GM12878 (cell line): ENCODE results near the gene CLN3. TPM values are rescaled to one million over a fixed set of nuclear protein-coding genes. Genes with fewer than 3 reads are reported as not detected.

ENCODE experiments used
- BRCA1 ChIP-seq: IDR thresholded peaks from 2 replicates; pipeline ENCODE4 v1.6.1; 2011; ENCODE audit warnings: low read depth, low read length, improper control_type of control experiment
- CBFB ChIP-seq: IDR thresholded peaks from 2 replicates; pipeline ENCODE4 v1.6.1; 2016; ENCODE audit warnings: antibody characterized with exemption, low read depth
- CBX5 ChIP-seq: sonication (generic); IDR thresholded peaks from 2 replicates; pipeline ENCODE4 v1.6.1; 2016; ENCODE audit warnings: low read depth, moderate library complexity, mild to moderate bottlenecking, inconsistent platforms
- GABPA ChIP-seq: IDR thresholded peaks from 2 replicates; pipeline ENCODE4 v1.6.1; 2014; ENCODE audit warnings: antibody characterized with exemption, low read depth, mild to moderate bottlenecking, inconsistent platforms
- KAT2A ChIP-seq: conservative IDR thresholded peaks from 2 replicates; pipeline ENCODE4 v1.6.1; 2011; ENCODE audit warnings: low read depth, low read length; ENCODE audit not compliant: control insufficient read depth
- MEF2B ChIP-seq: fragments of 450-650 bp; IDR thresholded peaks from 2 replicates; pipeline ENCODE4 v1.6.1; 2018; ENCODE audit warnings: mild to moderate bottlenecking, moderate library complexity; ENCODE audit not compliant: partially characterized antibody, poor library complexity, severe bottlenecking
- MXI1 ChIP-seq: fragments of 150-350 bp; IDR thresholded peaks from 2 replicates; pipeline ENCODE4 v1.6.1; 2011; ENCODE audit warnings: low read depth, mild to moderate bottlenecking, inconsistent platforms, low read length, improper control_type of control experiment
- NBN ChIP-seq: fragments of 450-650 bp; IDR thresholded peaks from 2 replicates; pipeline ENCODE4 v1.6.1; 2016
- NFIC ChIP-seq: IDR thresholded peaks from 2 replicates; pipeline ENCODE4 v1.6.1; 2012; ENCODE audit warnings: low read depth, mild to moderate bottlenecking, inconsistent platforms, low read length, moderate library complexity
- TCF12 ChIP-seq: IDR thresholded peaks from 2 replicates; pipeline ENCODE4 v1.6.1; 2011; ENCODE audit warnings: low read depth, mild to moderate bottlenecking, low read length
- ZNF24 ChIP-seq: fragments of 450-650 bp; IDR thresholded peaks from 2 replicates; pipeline ENCODE4 v1.6.1; 2017; ENCODE audit warnings: antibody characterized with exemption, mild to moderate bottlenecking
- polyA plus RNA-seq, 11 experiments: library from polyadenylated mRNA; depleted of rRNA in 4 of 11; unstranded in 6 of 11; stranded (reverse) in 5 of 11; fragments of >200 nt; fragmentation: Nextera tagmentation in 4 of 11; fragmentation: Illumina TruSeq in 1 of 11; extraction: Ambion mirVana in 4 of 11; extraction: Trizol in 1 of 11; gene quantifications; 1 replicate in 1 of 11; 2 replicates in 10 of 11; pipeline versions ENCODE4 v1.2.1 to v1.2.3, GENCODE V29; 2011 to 2016; ENCODE audit warnings: inconsistent platforms in 2 of 11, missing spikeins in 2 of 11, low read depth in 1 of 11
- total RNA-seq, 4 experiments: library from RNA; depleted of rRNA in 3 of 4; stranded (reverse); fragments of >200 nt in 3 of 4; fragmentation: Illumina TruSeq in 1 of 4; extraction: Trizol in 1 of 4; gene quantifications; 2 replicates each; pipeline versions ENCODE4 v1.2.1 to v1.2.3, GENCODE V29; 2013 to 2021
- TF ChIP-seq, protein P1 (sequence below): IDR thresholded peaks from 2 replicates; pipeline ENCODE4 v1.6.1; 2012; ENCODE audit warnings: low read length, inconsistent platforms
- TF ChIP-seq, protein P2 (sequence below): fragments of 450-650 bp; formaldehyde crosslinking; IDR thresholded peaks from 2 replicates; pipeline ENCODE4 v1.5.0; 2022; ENCODE audit warnings: mild to moderate bottlenecking, missing genetic modification characterization
- TF ChIP-seq, protein P3 (sequence below): IDR thresholded peaks from 2 replicates; pipeline ENCODE4 v1.6.1; 2011; ENCODE audit warnings: low read depth, mild to moderate bottlenecking, low read length, moderate library complexity, borderline replicate concordance; ENCODE audit errors: extremely low read depth
- TF ChIP-seq, protein P4 (sequence below): fragments of 450-650 bp; IDR thresholded peaks from 2 replicates; pipeline ENCODE4 v1.6.1; 2016; ENCODE audit warnings: mild to moderate bottlenecking, moderate library complexity, borderline replicate concordance
- TF ChIP-seq, protein P5 (sequence below): IDR thresholded peaks from 2 replicates; pipeline ENCODE4 v1.6.1; 2011; ENCODE audit warnings: borderline replicate concordance, low read depth, mild to moderate bottlenecking, moderate library complexity, low read length; ENCODE audit not compliant: insufficient read depth, poor library complexity, severe bottlenecking
- TF ChIP-seq, protein P6 (sequence below): fragments of 450-650 bp; IDR thresholded peaks from 2 replicates; pipeline ENCODE4 v1.6.1; 2017; ENCODE audit warnings: mild to moderate bottlenecking

CLN3 gene
- total and polyA plus RNA-seq, 10 of the 15 experiments (the other 5 are each of a cell fraction or from before 2014, with no cell fraction given), result 2.3 to 25.0 (median 16.6) TPM

DNA sequence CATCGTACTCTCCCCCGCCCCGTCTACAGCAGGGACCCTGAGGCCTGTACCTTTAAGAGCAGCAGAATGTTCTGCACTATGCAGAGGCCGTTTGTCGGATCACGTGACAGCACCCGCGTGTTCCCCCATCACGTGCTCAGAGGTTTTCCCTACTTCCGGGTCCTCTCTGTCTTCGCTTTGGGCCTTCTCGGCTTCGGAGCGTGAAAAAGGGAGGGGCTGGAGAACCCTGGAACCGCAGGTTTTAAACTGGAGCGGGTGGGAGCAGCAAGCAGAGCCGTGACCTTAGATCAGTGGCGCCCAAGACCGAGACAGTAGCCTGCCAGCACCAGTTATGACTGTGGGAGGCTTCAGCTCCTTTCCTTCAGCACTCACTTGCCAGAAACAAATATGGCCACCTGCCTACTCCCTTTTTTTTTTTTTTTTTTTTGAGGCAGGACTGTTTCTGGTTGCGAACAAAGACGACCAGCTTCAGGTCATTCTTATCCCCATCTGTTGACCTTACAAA lies at the start of gene CLN3 (continued):
- TF ChIP-seq, protein P1, sequence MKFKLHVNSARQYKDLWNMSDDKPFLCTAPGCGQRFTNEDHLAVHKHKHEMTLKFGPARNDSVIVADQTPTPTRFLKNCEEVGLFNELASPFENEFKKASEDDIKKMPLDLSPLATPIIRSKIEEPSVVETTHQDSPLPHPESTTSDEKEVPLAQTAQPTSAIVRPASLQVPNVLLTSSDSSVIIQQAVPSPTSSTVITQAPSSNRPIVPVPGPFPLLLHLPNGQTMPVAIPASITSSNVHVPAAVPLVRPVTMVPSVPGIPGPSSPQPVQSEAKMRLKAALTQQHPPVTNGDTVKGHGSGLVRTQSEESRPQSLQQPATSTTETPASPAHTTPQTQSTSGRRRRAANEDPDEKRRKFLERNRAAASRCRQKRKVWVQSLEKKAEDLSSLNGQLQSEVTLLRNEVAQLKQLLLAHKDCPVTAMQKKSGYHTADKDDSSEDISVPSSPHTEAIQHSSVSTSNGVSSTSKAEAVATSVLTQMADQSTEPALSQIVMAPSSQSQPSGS, result no peak
- TF ChIP-seq, protein P2, sequence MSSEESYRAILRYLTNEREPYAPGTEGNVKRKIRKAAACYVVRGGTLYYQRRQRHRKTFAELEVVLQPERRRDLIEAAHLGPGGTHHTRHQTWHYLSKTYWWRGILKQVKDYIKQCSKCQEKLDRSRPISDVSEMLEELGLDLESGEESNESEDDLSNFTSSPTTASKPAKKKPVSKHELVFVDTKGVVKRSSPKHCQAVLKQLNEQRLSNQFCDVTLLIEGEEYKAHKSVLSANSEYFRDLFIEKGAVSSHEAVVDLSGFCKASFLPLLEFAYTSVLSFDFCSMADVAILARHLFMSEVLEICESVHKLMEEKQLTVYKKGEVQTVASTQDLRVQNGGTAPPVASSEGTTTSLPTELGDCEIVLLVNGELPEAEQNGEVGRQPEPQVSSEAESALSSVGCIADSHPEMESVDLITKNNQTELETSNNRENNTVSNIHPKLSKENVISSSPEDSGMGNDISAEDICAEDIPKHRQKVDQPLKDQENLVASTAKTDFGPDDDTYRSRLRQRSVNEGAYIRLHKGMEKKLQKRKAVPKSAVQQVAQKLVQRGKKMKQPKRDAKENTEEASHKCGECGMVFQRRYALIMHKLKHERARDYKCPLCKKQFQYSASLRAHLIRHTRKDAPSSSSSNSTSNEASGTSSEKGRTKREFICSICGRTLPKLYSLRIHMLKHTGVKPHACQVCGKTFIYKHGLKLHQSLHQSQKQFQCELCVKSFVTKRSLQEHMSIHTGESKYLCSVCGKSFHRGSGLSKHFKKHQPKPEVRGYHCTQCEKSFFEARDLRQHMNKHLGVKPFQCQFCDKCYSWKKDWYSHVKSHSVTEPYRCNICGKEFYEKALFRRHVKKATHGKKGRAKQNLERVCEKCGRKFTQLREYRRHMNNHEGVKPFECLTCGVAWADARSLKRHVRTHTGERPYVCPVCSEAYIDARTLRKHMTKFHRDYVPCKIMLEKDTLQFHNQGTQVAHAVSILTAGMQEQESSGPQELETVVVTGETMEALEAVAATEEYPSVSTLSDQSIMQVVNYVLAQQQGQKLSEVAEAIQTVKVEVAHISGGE (CRISPR knock-in tag), result peak; percentile 67
- peak; percentile 72; the same call in 1 of the 2 replicates for TF ChIP-seq MXI1
- TF ChIP-seq, protein P3, sequence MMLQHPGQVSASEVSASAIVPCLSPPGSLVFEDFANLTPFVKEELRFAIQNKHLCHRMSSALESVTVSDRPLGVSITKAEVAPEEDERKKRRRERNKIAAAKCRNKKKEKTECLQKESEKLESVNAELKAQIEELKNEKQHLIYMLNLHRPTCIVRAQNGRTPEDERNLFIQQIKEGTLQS, result peak; percentile 99
- TF ChIP-seq, protein P4, sequence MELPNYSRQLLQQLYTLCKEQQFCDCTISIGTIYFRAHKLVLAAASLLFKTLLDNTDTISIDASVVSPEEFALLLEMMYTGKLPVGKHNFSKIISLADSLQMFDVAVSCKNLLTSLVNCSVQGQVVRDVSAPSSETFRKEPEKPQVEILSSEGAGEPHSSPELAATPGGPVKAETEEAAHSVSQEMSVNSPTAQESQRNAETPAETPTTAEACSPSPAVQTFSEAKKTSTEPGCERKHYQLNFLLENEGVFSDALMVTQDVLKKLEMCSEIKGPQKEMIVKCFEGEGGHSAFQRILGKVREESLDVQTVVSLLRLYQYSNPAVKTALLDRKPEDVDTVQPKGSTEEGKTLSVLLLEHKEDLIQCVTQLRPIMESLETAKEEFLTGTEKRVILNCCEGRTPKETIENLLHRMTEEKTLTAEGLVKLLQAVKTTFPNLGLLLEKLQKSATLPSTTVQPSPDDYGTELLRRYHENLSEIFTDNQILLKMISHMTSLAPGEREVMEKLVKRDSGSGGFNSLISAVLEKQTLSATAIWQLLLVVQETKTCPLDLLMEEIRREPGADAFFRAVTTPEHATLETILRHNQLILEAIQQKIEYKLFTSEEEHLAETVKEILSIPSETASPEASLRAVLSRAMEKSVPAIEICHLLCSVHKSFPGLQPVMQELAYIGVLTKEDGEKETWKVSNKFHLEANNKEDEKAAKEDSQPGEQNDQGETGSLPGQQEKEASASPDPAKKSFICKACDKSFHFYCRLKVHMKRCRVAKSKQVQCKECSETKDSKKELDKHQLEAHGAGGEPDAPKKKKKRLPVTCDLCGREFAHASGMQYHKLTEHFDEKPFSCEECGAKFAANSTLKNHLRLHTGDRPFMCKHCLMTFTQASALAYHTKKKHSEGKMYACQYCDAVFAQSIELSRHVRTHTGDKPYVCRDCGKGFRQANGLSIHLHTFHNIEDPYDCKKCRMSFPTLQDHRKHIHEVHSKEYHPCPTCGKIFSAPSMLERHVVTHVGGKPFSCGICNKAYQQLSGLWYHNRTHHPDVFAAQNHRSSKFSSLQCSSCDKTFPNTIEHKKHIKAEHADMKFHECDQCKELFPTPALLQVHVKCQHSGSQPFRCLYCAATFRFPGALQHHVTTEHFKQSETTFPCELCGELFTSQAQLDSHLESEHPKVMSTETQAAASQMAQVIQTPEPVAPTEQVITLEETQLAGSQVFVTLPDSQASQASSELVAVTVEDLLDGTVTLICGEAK, result peak; percentile 73; the same call in 1 of the 2 replicates
- TF ChIP-seq, protein P5, sequence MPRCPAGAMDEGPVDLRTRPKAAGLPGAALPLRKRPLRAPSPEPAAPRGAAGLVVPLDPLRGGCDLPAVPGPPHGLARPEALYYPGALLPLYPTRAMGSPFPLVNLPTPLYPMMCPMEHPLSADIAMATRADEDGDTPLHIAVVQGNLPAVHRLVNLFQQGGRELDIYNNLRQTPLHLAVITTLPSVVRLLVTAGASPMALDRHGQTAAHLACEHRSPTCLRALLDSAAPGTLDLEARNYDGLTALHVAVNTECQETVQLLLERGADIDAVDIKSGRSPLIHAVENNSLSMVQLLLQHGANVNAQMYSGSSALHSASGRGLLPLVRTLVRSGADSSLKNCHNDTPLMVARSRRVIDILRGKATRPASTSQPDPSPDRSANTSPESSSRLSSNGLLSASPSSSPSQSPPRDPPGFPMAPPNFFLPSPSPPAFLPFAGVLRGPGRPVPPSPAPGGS, result no peak
- peak; percentile 83 for TF ChIP-seq NBN
- TF ChIP-seq GABPA, result peak; percentile 70
- TF ChIP-seq BRCA1, result no peak
- peak; percentile 83 for TF ChIP-seq NFIC
- no peak for TF ChIP-seq ZNF24
- TF ChIP-seq CBFB, result peak; percentile 67; the same call in 1 of the 2 replicates
- TF ChIP-seq, protein P6, sequence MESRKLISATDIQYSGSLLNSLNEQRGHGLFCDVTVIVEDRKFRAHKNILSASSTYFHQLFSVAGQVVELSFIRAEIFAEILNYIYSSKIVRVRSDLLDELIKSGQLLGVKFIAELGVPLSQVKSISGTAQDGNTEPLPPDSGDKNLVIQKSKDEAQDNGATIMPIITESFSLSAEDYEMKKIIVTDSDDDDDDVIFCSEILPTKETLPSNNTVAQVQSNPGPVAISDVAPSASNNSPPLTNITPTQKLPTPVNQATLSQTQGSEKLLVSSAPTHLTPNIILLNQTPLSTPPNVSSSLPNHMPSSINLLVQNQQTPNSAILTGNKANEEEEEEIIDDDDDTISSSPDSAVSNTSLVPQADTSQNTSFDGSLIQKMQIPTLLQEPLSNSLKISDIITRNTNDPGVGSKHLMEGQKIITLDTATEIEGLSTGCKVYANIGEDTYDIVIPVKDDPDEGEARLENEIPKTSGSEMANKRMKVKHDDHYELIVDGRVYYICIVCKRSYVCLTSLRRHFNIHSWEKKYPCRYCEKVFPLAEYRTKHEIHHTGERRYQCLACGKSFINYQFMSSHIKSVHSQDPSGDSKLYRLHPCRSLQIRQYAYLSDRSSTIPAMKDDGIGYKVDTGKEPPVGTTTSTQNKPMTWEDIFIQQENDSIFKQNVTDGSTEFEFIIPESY, result no peak
- TF ChIP-seq MEF2B, result peak; percentile 71
- no peak for TF ChIP-seq CBX5
- 0 out of 2 replicates have a peak, but pooled peaks have one; percentile 8 for TF ChIP-seq TCF12
- no peak for TF ChIP-seq KAT2A
